Measurements from ENCODE around the gene CELA2A.

DNA sequence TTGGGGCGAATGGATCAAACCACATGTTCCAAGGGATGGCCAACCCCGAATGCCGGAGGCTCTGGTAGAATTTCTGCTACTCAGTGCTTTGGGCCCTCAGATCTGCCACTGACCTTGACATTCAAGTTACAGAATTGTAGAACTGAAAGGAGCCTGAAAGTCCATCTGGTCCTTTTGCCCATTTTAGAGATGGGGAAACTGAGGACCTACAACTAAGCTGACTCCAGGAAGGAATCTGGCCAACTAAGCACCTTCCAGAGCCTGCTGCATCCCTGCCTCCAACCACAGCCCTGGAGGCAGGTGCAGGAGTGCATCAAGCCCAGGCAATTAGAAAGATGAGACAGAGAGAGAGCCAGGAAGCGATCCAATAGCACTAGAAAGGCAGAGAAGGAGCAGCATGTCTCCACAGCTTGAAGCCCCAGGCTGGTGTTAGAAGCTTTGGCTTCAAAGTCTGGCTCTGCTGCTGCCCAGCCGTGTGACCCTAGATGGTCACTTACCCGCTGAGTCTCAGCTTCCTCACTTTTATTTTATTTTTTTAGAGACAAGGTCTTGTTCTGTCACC, 19.6 kb upstream of the CELA2A start:
- no peak for TF ChIP-seq POLR2A (IDR thresholded peaks at IDR 0.05)
- TF ChIP-seq, protein P1, sequence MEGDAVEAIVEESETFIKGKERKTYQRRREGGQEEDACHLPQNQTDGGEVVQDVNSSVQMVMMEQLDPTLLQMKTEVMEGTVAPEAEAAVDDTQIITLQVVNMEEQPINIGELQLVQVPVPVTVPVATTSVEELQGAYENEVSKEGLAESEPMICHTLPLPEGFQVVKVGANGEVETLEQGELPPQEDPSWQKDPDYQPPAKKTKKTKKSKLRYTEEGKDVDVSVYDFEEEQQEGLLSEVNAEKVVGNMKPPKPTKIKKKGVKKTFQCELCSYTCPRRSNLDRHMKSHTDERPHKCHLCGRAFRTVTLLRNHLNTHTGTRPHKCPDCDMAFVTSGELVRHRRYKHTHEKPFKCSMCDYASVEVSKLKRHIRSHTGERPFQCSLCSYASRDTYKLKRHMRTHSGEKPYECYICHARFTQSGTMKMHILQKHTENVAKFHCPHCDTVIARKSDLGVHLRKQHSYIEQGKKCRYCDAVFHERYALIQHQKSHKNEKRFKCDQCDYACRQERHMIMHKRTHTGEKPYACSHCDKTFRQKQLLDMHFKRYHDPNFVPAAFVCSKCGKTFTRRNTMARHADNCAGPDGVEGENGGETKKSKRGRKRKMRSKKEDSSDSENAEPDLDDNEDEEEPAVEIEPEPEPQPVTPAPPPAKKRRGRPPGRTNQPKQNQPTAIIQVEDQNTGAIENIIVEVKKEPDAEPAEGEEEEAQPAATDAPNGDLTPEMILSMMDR (IDR thresholded peaks at IDR 0.05) = no peak
- no peak for TF ChIP-seq EP300 (IDR thresholded peaks at IDR 0.05)

Data from tibial nerve (tissue), 4 donors.